DMS114 treated with DMSO at 0.1 percent for 48 hours (cell line): ENCODE results near the gene MID2.
"Not testable (repeated sequence)": the region's sequence is repeated elsewhere in the genome, so short reads cannot be mapped to it uniquely, and the experiment has no call there.

ENCODE experiments used
- DNase-seq: peaks from one replicate; lab custom pipeline; 2025; ENCODE audit not compliant: unreplicated experiment; lab: John Stamatoyannopoulos, UW

The MID2 gene

GRCh38 chrX:107940095-107940494 lies 114.4 kb downstream of the MID2 start:
- DNase-seq = no peak

- not testable (repeated sequence) for DNase-seq
Measured at GRCh38 chrX:107955337-107955736, 129.7 kb downstream of the MID2 start.

DNA sequence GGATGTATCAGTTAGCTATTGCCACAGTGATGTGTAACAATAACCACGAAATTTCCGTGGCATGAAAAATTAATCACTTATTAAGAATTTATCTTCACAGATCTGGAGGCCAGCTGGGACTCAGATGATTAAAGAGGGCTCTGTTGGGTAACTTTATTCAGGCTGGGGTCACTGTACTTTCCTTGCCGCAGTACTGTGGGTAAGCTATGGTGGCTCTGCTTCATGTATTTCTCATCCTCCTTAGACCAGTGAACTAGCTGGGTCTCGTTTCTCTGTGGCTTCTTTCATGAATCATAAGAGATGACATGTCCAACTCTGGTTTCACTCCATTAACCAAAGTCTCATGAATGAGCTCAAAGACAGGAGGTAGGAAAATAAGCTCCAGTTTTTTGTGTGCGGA lies 143.0 kb downstream of the MID2 start:
- no peak for DNase-seq

GRCh38 chrX:107970073-107970472 lies 144.4 kb downstream of the MID2 start:
- DNase-seq = no peak

- DNase-seq = no peak
Measured at GRCh38 chrX:107971636-107972035, 146.0 kb downstream of the MID2 start.
